DOHH2 (cell line): Measurements from ENCODE around the gene ANKRD2.

Experiments
- CTCF ChIP-seq: fragments of 200-600 bp; sonication (generic); IDR thresholded peaks from one replicate; pipeline ENCODE4 v1.5.1; 2014; ENCODE audit warnings: antibody characterized with exemption, mild to moderate bottlenecking, low read depth, low read length; ENCODE audit not compliant: poor library complexity, severe bottlenecking
- EZH2phosphoT487 ChIP-seq: fragments of 200-600 bp; sonication (generic); IDR thresholded peaks from 2 replicates; pipeline ENCODE4 v1.6.1; 2017; ENCODE audit warnings: borderline replicate concordance, mild to moderate bottlenecking, antibody characterized with exemption, low read length, moderate library complexity, mixed read lengths

- TF ChIP-seq CTCF: no peak
- TF ChIP-seq EZH2phosphoT487: no peak
Measured at GRCh38 chr10:97525683-97526110, 46.9 kb upstream of the ANKRD2 start.
